Mesothelial cell of epicardium (in vitro differentiated cells): Measurements from ENCODE around the gene MALRD1. TPM values are rescaled to one million over a fixed set of nuclear protein-coding genes. Genes with fewer than 3 reads are reported as not detected.

Source experiments
- DNase-seq, 2 experiments: peaks; one replicate each; pipeline ENCODE4 v3.0.0; 2021; ENCODE audit warnings: low spot score in 2 of 2; ENCODE audit not compliant: unreplicated experiment in 2 of 2
- H3K27ac Mint-ChIP-seq: 2 replicates; pipeline ENCODE4 v1.8.0; 2021; ENCODE audit warnings: mixed read lengths
- H3K27me3 Mint-ChIP-seq: 2 replicates; pipeline ENCODE4 v1.8.0; 2021; ENCODE audit warnings: low read depth, mixed read lengths
- H3K36me3 Mint-ChIP-seq: 2 replicates; pipeline ENCODE4 v1.8.0; 2021; ENCODE audit warnings: mixed read lengths
- H3K4me1 Mint-ChIP-seq: 2 replicates; pipeline ENCODE4 v1.8.0; 2021; ENCODE audit warnings: mixed read lengths
- H3K4me3 Mint-ChIP-seq: 2 replicates; pipeline ENCODE4 v1.8.0; 2021; ENCODE audit warnings: mild to moderate bottlenecking, moderate library complexity, mixed read lengths
- H3K9me3 Mint-ChIP-seq: 2 replicates; pipeline ENCODE4 v1.8.0; 2021; ENCODE audit warnings: mixed read lengths
- total RNA-seq: library from RNA; stranded (reverse); gene quantifications from 3 replicates; pipeline ENCODE4 v1.2.1, GENCODE V29; 2021
- TF ChIP-seq, protein P1 (sequence below): fragments of 200-600 bp; sonication (generic); IDR thresholded peaks from one replicate; pipeline ENCODE4 v1.5.0; 2021; ENCODE audit warnings: antibody characterized with exemption; ENCODE audit not compliant: unreplicated experiment

MALRD1 gene
- total RNA-seq, 1 donor from 2014 or later = 11.1 TPM

DNA sequence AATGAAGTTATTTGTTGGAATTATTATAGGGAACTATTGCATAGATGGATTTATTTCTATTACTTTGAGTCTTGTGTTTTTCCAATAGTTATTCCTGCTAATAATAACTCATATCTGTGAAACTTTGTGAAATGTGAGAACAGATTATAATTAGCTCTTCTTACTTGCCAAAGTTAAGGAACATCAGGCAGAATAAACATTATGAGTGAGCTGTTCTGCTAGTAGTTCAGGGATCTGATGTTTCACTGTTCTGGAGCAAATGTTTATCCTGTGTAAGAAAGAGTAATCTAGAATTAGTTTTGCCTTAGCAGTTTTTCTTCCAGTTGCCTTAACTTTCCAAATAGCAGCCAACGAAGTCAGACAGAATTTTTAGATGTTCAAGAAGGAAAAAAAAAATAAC, 522.4 kb downstream of the MALRD1 start:
- Mint-ChIP-seq H3K27me3 (no peaks in the 10 kb centered on the region), H3K9me3 (peaks cover 5% of the 10 kb centered on the region), H3K4me1 (peaks cover 5% of the 10 kb centered on the region), H3K4me3 (no peak overlapping the region), H3K27ac (no peak overlapping the region), H3K36me3 (no peaks in the 10 kb centered on the region)
- TF ChIP-seq, protein P1, sequence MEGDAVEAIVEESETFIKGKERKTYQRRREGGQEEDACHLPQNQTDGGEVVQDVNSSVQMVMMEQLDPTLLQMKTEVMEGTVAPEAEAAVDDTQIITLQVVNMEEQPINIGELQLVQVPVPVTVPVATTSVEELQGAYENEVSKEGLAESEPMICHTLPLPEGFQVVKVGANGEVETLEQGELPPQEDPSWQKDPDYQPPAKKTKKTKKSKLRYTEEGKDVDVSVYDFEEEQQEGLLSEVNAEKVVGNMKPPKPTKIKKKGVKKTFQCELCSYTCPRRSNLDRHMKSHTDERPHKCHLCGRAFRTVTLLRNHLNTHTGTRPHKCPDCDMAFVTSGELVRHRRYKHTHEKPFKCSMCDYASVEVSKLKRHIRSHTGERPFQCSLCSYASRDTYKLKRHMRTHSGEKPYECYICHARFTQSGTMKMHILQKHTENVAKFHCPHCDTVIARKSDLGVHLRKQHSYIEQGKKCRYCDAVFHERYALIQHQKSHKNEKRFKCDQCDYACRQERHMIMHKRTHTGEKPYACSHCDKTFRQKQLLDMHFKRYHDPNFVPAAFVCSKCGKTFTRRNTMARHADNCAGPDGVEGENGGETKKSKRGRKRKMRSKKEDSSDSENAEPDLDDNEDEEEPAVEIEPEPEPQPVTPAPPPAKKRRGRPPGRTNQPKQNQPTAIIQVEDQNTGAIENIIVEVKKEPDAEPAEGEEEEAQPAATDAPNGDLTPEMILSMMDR = no peak
- DNase-seq = no peak

DNA sequence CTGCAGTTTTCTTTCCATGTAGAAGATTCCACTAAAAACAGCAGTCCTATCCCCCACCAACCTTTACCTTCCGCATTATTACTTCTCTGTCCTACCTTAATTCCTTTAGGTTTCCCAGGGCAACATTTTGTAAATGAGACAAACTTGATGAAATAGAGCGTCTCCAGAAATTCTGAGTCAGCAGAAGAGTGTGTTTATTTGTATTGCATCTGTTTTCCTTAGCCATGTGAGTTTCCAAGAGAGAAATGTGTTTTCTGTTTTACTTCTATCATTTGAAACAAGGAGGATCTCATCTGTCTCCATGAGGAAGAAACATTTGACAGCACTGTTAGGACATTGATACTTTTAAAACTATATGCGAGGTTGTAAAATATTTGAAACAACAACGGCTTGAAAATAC, 523.5 kb downstream of the MALRD1 start:
- DNase-seq = no peak
- Mint-ChIP-seq H3K27me3 (no peaks in the 10 kb centered on the region), H3K4me3 (no peak overlapping the region), H3K4me1 (peaks cover 4% of the 10 kb centered on the region), H3K36me3 (no peaks in the 10 kb centered on the region), H3K9me3 (peaks cover 5% of the 10 kb centered on the region), H3K27ac (no peak overlapping the region)
- TF ChIP-seq, protein P1 = no peak

DNA sequence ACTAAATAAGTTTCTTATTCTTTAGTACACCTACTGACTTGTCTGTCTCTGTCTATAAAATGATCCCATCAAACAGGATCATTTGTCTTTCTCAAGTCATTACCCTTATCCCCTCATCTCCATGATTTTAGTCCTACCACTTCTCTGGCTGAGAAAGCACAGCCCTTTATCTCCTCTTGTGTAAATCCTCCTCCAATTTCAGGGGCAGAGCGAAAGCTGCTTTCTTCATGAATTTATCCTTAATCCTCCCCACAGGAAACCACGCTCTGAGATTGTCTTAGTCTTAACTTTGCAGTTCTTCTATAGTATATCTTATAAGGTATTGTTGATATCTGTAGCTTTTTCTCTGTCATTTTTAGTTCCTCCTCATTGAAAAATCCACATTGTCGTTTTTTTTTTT, 528.0 kb downstream of the MALRD1 start:
- H3K27ac Mint-ChIP-seq = no peak overlapping the region
- TF ChIP-seq, protein P1 = no peak
- DNase-seq = no peak
- H3K4me3 Mint-ChIP-seq = no peak overlapping the region
- peaks cover 15% of the 10 kb centered on the region for H3K4me1 Mint-ChIP-seq
- peaks cover 4% of the 10 kb centered on the region for H3K36me3 Mint-ChIP-seq
- no peaks in the 10 kb centered on the region for H3K27me3 Mint-ChIP-seq
- peaks cover 10% of the 10 kb centered on the region for H3K9me3 Mint-ChIP-seq

DNA sequence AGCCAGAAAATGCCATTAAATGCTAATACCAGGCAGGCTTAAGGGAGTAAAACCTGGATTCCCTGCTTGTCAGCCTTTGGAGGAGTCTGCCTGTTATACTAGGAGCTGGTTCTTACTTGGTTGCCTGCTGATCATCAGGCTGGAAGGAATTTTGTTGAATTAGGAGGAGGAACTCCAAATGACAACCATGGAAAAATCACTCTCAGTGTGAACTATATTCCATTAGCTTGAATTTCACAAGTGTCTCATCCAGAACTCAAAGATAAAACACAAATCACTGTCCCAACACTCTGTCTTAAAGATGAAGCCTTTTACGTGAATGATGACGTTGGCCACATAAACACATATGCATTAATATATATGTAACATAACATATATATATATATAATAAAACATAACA, 528.8 kb downstream of the MALRD1 start:
- TF ChIP-seq, protein P1 = no peak
- peaks cover 15% of the 10 kb centered on the region for H3K4me1 Mint-ChIP-seq
- peaks cover 10% of the 10 kb centered on the region for H3K9me3 Mint-ChIP-seq
- no peak overlapping the region for H3K27ac Mint-ChIP-seq
- no peaks in the 10 kb centered on the region for H3K27me3 Mint-ChIP-seq
- H3K4me3 Mint-ChIP-seq = no peak overlapping the region
- peaks cover 4% of the 10 kb centered on the region for H3K36me3 Mint-ChIP-seq
- no peak for DNase-seq

DNA sequence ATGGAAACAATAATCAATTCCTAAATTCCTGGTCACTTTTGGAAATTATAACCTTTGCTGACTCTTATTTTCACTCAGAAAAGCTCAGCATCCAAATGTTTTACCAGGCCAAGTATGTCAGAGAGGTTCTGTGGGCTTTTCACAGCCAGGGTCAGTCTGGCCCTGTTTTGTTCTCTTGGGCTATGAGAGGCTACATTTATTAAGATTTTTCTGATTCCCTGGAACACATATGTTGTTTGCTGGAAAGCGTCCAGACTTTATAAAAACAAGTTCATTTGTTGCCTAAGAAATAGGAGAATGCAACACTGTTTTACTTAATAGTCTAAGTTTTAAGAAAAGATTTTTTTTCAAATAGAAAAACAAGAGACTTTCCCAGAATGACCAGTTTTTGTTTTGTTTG, 529.2 kb downstream of the MALRD1 start:
- Mint-ChIP-seq H3K9me3 (peaks cover 10% of the 10 kb centered on the region), H3K27me3 (no peaks in the 10 kb centered on the region), H3K36me3 (peaks cover 4% of the 10 kb centered on the region), H3K27ac (no peak overlapping the region), H3K4me1 (peaks cover 15% of the 10 kb centered on the region), H3K4me3 (no peak overlapping the region)
- no peak for DNase-seq
- TF ChIP-seq, protein P1 = no peak

DNA sequence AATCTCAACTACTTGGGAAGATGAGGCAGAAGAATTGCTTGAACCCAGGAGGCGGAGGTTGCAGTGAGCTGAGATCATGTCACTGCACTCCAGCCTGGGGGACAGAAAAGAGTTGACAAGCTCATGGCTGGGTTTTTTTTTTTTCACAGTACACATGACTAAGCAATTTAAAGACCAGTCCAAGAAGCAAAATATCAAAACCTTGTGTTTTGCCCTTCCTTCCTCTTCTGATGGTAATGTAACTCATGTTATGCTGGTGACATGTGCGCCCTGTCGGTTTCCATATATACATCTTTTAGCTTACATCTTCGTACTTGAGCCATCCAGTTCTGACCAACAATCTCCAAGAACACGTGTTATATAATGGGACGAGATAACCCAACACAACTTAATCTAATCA, 530.0 kb downstream of the MALRD1 start:
- no peaks in the 10 kb centered on the region for H3K27me3 Mint-ChIP-seq
- peaks cover 10% of the 10 kb centered on the region for H3K9me3 Mint-ChIP-seq
- H3K36me3 Mint-ChIP-seq = peaks cover 4% of the 10 kb centered on the region
- peaks cover 15% of the 10 kb centered on the region for H3K4me1 Mint-ChIP-seq
- no peak for DNase-seq
- H3K4me3 Mint-ChIP-seq = no peak overlapping the region
- H3K27ac Mint-ChIP-seq = no peak overlapping the region
- TF ChIP-seq, protein P1 = no peak
